NB4 (cell line): ENCODE results near the gene ZFHX3.
"Not testable (repeated sequence)": the region's sequence is repeated elsewhere in the genome, so short reads cannot be mapped to it uniquely, and the experiment has no call there.

Experiments
- DNase-seq: peaks from one replicate; pipeline ENCODE4 v3.0.0; 2010; ENCODE audit warnings: low read depth
- H3K4me3 ChIP-seq: one replicate; pipeline ENCODE4 v1.5.1; 2011; ENCODE audit warnings: mild to moderate bottlenecking, low read depth, low read length, moderate library complexity
- CTCF ChIP-seq: IDR thresholded peaks from one replicate; pipeline ENCODE4 v1.5.1; 2012; ENCODE audit warnings: low read depth, low read length
- MAX ChIP-seq: IDR thresholded peaks from 2 replicates; pipeline ENCODE4 v1.6.1; 2011; ENCODE audit warnings: low read depth, low read length
- MYC ChIP-seq: IDR thresholded peaks from 2 replicates; pipeline ENCODE4 v1.6.1; 2011; ENCODE audit warnings: low read depth, low read length
- POLR2A ChIP-seq: IDR thresholded peaks from 2 replicates; pipeline ENCODE4 v1.6.1; 2011; ENCODE audit warnings: mild to moderate bottlenecking; ENCODE audit not compliant: insufficient read length; ENCODE audit errors: extremely low read depth

Gene ZFHX3

GRCh38 chr16:72999541-73000019 is 48.3 kb downstream of the ZFHX3 start:
- no peak overlapping the region for H3K4me3 ChIP-seq
- no peak for DNase-seq
- TF ChIP-seq CTCF (no peak), POLR2A (no peak), MYC (no peak), MAX (no peak)

- peak; percentile 96 for DNase-seq
- H3K4me3 ChIP-seq, result peak overlapping the region; percentile 13
- TF ChIP-seq CTCF, result no peak
- TF ChIP-seq MYC, result no peak
- no peak for TF ChIP-seq POLR2A
- no peak for TF ChIP-seq MAX
These were observed 50.8 kb downstream of the ZFHX3 start for GRCh38 chr16:72997141-72997542.

- DNase-seq, result peak; percentile 45
- H3K4me3 ChIP-seq, result peak overlapping the region; percentile 13
- TF ChIP-seq CTCF, result no peak
- no peak for TF ChIP-seq POLR2A
- no peak for TF ChIP-seq MAX
- TF ChIP-seq MYC, result no peak
These were observed 51.5 kb downstream of the ZFHX3 start for GRCh38 chr16:72996291-72997062.

GRCh38 chr16:72995882-72996270 is 52.1 kb downstream of the ZFHX3 start:
- DNase-seq, H3K4me3 ChIP-seq: not testable (repeated sequence)

- TF ChIP-seq CTCF, result peak; percentile 61
- TF ChIP-seq MYC, result no peak
- TF ChIP-seq POLR2A, result no peak
- no peak for TF ChIP-seq MAX
- no peak overlapping the region for H3K4me3 ChIP-seq
- DNase-seq, result peak; percentile 63
These were observed 52.6 kb downstream of the ZFHX3 start for GRCh38 chr16:72995151-72995881.

GRCh38 chr16:72992142-72992601 is 55.8 kb downstream of the ZFHX3 start:
- DNase-seq, result peak; percentile 67
- TF ChIP-seq MAX (no peak), POLR2A (no peak), MYC (no peak), CTCF (no peak)
- no peak overlapping the region for H3K4me3 ChIP-seq
